ENCODE data around the gene DUSP8. TPM values are rescaled to one million over a fixed set of nuclear protein-coding genes. Genes with fewer than 3 reads are reported as not detected.
"Not testable (repeated sequence)": the region's sequence is repeated elsewhere in the genome, so short reads cannot be mapped to it uniquely, and the experiment has no call there.

DUSP8 gene
- total RNA-seq, 2 experiments from 2014 or later: 1.4 to 2.0 TPM

- intact Hi-C loops (cut with micrococcal nuclease): no loop called here
- H3K4me3 Mint-ChIP-seq: no peak overlapping the region
- peaks cover 7% of the 10 kb centered on the region for H3K4me1 Mint-ChIP-seq (ENCODE audit: low read depth)
- H3K9me3 Mint-ChIP-seq: peaks cover 5% of the 10 kb centered on the region
- peaks cover 1% of the 10 kb centered on the region for H3K36me3 Mint-ChIP-seq (ENCODE audit: low read depth)
- H3K27ac Mint-ChIP-seq: no peak overlapping the region
- DNase-seq (no peak), ATAC-seq (no peak)
- CTCF ChIA-PET: interaction anchor here (1.1 to 5.3 kb wide), 4 partner anchors 18 to 76 kb away, joined by 3 to 170 read pairs (median 25); no protein-coding TSS in a partner anchor
- POLR2A ChIA-PET: no interaction called here
- H3K27me3 Mint-ChIP-seq: peaks cover 2% of the 10 kb centered on the region
- TF ChIP-seq CTCF (IDR thresholded peaks at IDR 0.05): no peak
Measured at GRCh38 chr11:1576825-1577224, 4.8 kb upstream of the DUSP8 start.

- not testable (repeated sequence) for DNase-seq; H3K4me1 Mint-ChIP-seq (ENCODE audit: low read depth)
Measured at GRCh38 chr11:1575756-1576155, 3.7 kb upstream of the DUSP8 start.

GRCh38 chr11:1574933-1575242 lies 2.8 kb upstream of the DUSP8 start:
- Mint-ChIP-seq H3K4me1 (ENCODE audit: low read depth) (peaks cover 13% of the 10 kb centered on the region), H3K9me3 (peaks cover 3% of the 10 kb centered on the region), H3K27ac (no peak overlapping the region), H3K27me3 (peaks cover 2% of the 10 kb centered on the region), H3K36me3 (ENCODE audit: low read depth) (peaks cover 1% of the 10 kb centered on the region), H3K4me3 (no peak overlapping the region)
- peak; percentile 63 for TF ChIP-seq CTCF (IDR thresholded peaks at IDR 0.05)
- CTCF ChIA-PET: interaction anchor here (0.6 to 5.3 kb wide), 54 partner anchors 9 to 668 kb away, joined by 3 to 170 read pairs (median 4); partner anchors contain the start of gene KRTAP5-1
- DNase-seq (no peak), ATAC-seq (no peak)
- POLR2A ChIA-PET: interaction anchor here (1.0 to 2.1 kb wide), 5 partner anchors 8 to 57 kb away, joined by 3 to 11 read pairs (median 4); no protein-coding TSS in a partner anchor
- intact Hi-C loops (cut with micrococcal nuclease): no loop called here

More at GRCh38 chr11:1575756-1576155, 3.7 kb upstream of the DUSP8 start:
- CTCF ChIA-PET: interaction anchor here (1.1 to 5.3 kb wide), 5 partner anchors 14 to 77 kb away, joined by 4 to 170 read pairs (median 42); no protein-coding TSS in a partner anchor
- H3K36me3 Mint-ChIP-seq (ENCODE audit: low read depth); H3K4me3 Mint-ChIP-seq; POLR2A ChIA-PET; H3K27me3 Mint-ChIP-seq; ATAC-seq; H3K27ac Mint-ChIP-seq; H3K9me3 Mint-ChIP-seq; intact Hi-C loops (cut with micrococcal nuclease): not testable (repeated sequence)

DNA sequence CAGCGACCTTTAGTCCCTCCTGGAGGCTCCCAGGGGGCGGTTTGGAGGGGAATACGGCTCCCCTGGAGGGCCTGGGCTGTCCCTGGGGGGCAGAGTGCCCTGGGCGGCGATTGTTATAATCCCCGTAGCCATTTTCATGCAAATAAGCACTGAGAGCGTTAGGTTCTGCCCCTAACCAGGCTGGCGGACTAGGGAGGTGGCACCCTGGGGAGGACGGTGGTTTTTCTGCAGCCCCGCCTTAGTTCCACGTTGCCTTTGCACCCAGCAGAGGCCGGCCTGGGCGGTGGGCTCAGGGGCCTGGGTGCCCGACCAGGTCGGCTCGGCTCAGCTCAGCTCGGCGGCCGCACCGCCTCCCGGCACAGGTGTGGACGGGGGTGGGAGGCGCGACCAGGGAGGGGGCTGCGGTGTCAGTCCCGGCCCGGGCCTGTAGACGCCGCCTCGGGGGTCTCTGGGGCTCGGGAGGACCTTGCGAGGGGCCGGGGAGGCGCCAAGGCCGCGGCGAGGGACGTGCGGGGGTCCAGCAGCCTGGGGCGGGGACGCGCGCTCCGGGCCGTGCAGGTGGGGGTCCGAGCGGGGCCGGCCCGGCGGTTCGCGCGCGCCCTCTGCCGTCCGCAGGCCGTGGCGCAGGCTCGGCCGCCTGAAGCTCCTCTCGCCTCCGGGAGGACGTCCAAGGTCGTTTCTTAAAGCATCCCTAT lies 2.3 kb upstream of the DUSP8 start:
- ChIA-PET CTCF (interaction anchor here (0.6 to 5.3 kb wide), 56 partner anchors 9 to 667 kb away, joined by 3 to 170 read pairs (median 4); partner anchors contain the start of gene KRTAP5-1), POLR2A (interaction anchor here (1.0 to 2.1 kb wide), 5 partner anchors 9 to 57 kb away, joined by 3 to 11 read pairs (median 4); no protein-coding TSS in a partner anchor)
- peak; percentile 57 for ATAC-seq
- Mint-ChIP-seq H3K27ac (no peak overlapping the region), H3K36me3 (ENCODE audit: low read depth) (peaks cover 1% of the 10 kb centered on the region), H3K4me1 (ENCODE audit: low read depth) (peaks cover 15% of the 10 kb centered on the region), H3K4me3 (peak overlapping the region; percentile 37), H3K9me3 (peaks cover 3% of the 10 kb centered on the region), H3K27me3 (peaks cover 2% of the 10 kb centered on the region)
- intact Hi-C loops (cut with micrococcal nuclease): no loop called here
- peak; percentile 72 for DNase-seq
- peak; percentile 93 for TF ChIP-seq CTCF (IDR thresholded peaks at IDR 0.05)

GRCh38 chr11:1573903-1574237 lies 1.8 kb upstream of the DUSP8 start:
- CTCF ChIA-PET: interaction anchor here (1.1 to 5.3 kb wide), 20 partner anchors 9 to 645 kb away, joined by 3 to 170 read pairs (median 6); partner anchors contain the start of gene KRTAP5-1
- ATAC-seq: peak; percentile 0
- no peak overlapping the region for H3K27ac Mint-ChIP-seq

More at GRCh38 chr11:1573903-1574237, 1.8 kb upstream of the DUSP8 start:
- POLR2A ChIA-PET: interaction anchor here (1.3 to 2.1 kb wide), 2 partner anchors 20 to 27 kb away, joined by 5 to 11 read pairs; no protein-coding TSS in a partner anchor
- peaks cover 18% of the 10 kb centered on the region for H3K4me1 Mint-ChIP-seq (ENCODE audit: low read depth)
- H3K9me3 Mint-ChIP-seq: peaks cover 3% of the 10 kb centered on the region
- peak overlapping the region; percentile 37 for H3K4me3 Mint-ChIP-seq
- TF ChIP-seq CTCF (IDR thresholded peaks at IDR 0.05): no peak
- H3K27me3 Mint-ChIP-seq: peaks cover 2% of the 10 kb centered on the region
- intact Hi-C loops (cut with micrococcal nuclease): no loop called here
- peaks cover 1% of the 10 kb centered on the region for H3K36me3 Mint-ChIP-seq (ENCODE audit: low read depth)
- no peak for DNase-seq
